HL-60 (cell line): ENCODE measurements around the gene SPINK9.

Experiments
- DNase-seq, 2 experiments: peaks; one replicate each; pipeline ENCODE4 v3.0.0-alpha.2; 2010 to 2020; ENCODE audit warnings: low read depth in 1 of 2, low spot score in 1 of 2
- H3K27ac ChIP-seq: fragments of 250-450 bp; sonication (Bioruptor Pico); replicated peaks from 2 replicates; pipeline ENCODE4 v1.5.1; 2020; ENCODE audit warnings: mild to moderate bottlenecking, moderate library complexity
- H3K27me3 ChIP-seq: fragments of 250-450 bp; sonication (Bioruptor Pico); 2 replicates; pipeline ENCODE4 v1.5.1; 2021; ENCODE audit warnings: mild to moderate bottlenecking, moderate library complexity; ENCODE audit not compliant: insufficient read depth, poor library complexity, severe bottlenecking
- H3K4me3 ChIP-seq: replicated peaks from 2 replicates; pipeline ENCODE4 v1.5.1; 2011; ENCODE audit warnings: mild to moderate bottlenecking, control low read depth, low read length; ENCODE audit not compliant: insufficient read depth
- GABPA ChIP-seq: IDR thresholded peaks from 2 replicates; pipeline ENCODE4 v1.6.1; 2012; ENCODE audit warnings: low read depth
- POLR2AphosphoS5 ChIP-seq: IDR thresholded peaks from 2 replicates; pipeline ENCODE4 v1.6.1; 2012; ENCODE audit warnings: low read depth
- SPI1 ChIP-seq: IDR thresholded peaks from 2 replicates; pipeline ENCODE4 v1.6.1; 2012; ENCODE audit warnings: low read depth, mild to moderate bottlenecking, borderline replicate concordance
- TF ChIP-seq, protein P1 (sequence below): IDR thresholded peaks from one replicate; pipeline ENCODE4 v1.5.1; 2011; ENCODE audit warnings: low read length, control low read depth, inconsistent platforms; ENCODE audit not compliant: insufficient read depth
- TF ChIP-seq, protein P2 (sequence below): IDR thresholded peaks from 2 replicates; pipeline ENCODE4 v1.6.1; 2012; ENCODE audit warnings: low read depth; ENCODE audit not compliant: insufficient replicate concordance

Gene SPINK9

DNA sequence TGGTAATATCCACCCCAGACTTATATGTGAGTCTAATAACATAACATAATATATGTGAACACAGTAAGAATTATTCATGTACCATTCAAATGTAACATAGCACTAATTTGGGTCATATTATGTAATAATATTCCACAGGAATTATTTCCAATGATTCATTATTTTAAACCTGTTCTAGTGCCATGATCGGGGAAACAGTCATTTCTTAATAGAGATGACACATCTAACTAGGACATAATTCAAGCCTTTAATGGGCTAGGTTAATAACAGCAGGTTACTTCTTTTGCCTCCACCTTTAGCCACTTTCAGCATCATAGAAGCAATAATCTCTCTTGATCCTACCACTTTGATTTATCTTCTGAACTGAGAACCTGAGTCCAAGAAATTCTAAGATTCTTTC is 12.3 kb downstream of the SPINK9 start:
- TF ChIP-seq GABPA (no peak), POLR2AphosphoS5 (no peak), SPI1 (no peak)
- TF ChIP-seq, protein P1, sequence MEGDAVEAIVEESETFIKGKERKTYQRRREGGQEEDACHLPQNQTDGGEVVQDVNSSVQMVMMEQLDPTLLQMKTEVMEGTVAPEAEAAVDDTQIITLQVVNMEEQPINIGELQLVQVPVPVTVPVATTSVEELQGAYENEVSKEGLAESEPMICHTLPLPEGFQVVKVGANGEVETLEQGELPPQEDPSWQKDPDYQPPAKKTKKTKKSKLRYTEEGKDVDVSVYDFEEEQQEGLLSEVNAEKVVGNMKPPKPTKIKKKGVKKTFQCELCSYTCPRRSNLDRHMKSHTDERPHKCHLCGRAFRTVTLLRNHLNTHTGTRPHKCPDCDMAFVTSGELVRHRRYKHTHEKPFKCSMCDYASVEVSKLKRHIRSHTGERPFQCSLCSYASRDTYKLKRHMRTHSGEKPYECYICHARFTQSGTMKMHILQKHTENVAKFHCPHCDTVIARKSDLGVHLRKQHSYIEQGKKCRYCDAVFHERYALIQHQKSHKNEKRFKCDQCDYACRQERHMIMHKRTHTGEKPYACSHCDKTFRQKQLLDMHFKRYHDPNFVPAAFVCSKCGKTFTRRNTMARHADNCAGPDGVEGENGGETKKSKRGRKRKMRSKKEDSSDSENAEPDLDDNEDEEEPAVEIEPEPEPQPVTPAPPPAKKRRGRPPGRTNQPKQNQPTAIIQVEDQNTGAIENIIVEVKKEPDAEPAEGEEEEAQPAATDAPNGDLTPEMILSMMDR = no peak
- TF ChIP-seq, protein P2, sequence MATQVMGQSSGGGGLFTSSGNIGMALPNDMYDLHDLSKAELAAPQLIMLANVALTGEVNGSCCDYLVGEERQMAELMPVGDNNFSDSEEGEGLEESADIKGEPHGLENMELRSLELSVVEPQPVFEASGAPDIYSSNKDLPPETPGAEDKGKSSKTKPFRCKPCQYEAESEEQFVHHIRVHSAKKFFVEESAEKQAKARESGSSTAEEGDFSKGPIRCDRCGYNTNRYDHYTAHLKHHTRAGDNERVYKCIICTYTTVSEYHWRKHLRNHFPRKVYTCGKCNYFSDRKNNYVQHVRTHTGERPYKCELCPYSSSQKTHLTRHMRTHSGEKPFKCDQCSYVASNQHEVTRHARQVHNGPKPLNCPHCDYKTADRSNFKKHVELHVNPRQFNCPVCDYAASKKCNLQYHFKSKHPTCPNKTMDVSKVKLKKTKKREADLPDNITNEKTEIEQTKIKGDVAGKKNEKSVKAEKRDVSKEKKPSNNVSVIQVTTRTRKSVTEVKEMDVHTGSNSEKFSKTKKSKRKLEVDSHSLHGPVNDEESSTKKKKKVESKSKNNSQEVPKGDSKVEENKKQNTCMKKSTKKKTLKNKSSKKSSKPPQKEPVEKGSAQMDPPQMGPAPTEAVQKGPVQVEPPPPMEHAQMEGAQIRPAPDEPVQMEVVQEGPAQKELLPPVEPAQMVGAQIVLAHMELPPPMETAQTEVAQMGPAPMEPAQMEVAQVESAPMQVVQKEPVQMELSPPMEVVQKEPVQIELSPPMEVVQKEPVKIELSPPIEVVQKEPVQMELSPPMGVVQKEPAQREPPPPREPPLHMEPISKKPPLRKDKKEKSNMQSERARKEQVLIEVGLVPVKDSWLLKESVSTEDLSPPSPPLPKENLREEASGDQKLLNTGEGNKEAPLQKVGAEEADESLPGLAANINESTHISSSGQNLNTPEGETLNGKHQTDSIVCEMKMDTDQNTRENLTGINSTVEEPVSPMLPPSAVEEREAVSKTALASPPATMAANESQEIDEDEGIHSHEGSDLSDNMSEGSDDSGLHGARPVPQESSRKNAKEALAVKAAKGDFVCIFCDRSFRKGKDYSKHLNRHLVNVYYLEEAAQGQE = no peak
- Histone ChIP-seq H3K4me3 (no peak overlapping the region), H3K27ac (no peak overlapping the region), H3K27me3 (peaks cover 9% of the 10 kb centered on the region)
- DNase-seq = no peak

DNA sequence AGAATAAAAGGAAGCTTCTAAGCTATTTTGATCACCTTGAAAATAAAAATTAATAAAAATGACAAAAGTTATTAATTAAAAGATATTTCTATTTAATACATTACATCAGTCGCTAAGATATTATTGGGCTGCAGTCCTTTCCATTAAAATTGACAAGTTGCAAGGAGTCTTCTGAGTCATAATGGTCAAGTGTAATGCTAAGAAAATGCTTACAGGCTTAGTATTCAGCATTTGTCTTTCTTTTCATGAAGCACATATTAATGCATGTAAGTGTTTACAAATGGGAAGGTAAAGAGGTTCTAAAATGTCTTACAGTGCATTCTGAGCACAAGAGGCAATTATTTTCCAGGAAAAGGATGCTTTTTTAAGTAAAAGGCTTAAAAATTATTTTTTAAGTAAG is 17.3 kb downstream of the SPINK9 start:
- no peak overlapping the region for H3K4me3 ChIP-seq
- peaks cover 9% of the 10 kb centered on the region for H3K27me3 ChIP-seq
- no peak overlapping the region for H3K27ac ChIP-seq
- TF ChIP-seq POLR2AphosphoS5 (no peak), GABPA (no peak)
- DNase-seq = no peak

DNA sequence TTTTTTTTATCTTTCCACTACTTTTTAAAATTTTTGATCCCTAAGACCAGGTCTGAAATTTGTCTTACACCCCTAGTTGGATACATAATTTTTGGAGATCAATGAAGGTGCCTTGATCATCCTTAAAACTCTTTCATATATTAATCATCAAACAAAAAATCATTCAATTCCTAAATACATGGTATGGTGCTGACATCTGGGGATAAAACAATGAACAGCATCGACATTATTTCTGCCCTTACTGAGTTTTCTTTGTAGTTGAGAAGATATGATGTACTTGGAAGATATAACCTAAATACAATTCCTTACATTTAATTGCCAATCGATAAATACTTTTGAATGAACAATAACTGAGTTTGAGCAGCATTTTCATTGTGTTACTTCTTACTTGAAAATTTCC is 18.3 kb downstream of the SPINK9 start:
- TF ChIP-seq, protein P1 = no peak
- TF ChIP-seq SPI1 (no peak), POLR2AphosphoS5 (no peak), GABPA (no peak)
- TF ChIP-seq, protein P2 = no peak
- Histone ChIP-seq H3K27ac (no peak overlapping the region), H3K27me3 (peaks cover 9% of the 10 kb centered on the region), H3K4me3 (no peak overlapping the region)
- no peak for DNase-seq

DNA sequence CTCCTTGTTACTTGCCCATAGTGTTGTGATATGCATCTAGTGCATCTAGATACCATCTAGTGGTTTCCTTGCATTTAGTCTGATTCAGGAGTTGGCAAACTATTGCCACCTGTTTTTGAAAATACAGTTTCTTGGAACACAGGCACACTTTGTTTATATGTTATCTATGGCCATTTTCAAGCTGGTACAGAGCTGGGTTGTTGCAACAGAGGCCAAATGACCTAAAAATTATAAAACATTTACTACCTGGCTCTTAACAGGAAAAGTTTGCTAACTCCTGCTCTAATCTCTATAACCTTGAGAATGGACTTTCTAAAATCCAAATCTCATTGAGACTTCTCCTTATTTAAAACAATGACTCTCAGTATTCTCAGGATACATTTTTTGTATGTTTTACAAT is 29.0 kb downstream of the SPINK9 start:
- TF ChIP-seq POLR2AphosphoS5 (no peak), GABPA (no peak), SPI1 (no peak)
- TF ChIP-seq, protein P2 = no peak
- TF ChIP-seq, protein P1 = no peak
- Histone ChIP-seq H3K27me3 (no peaks in the 10 kb centered on the region), H3K27ac (no peak overlapping the region), H3K4me3 (no peak overlapping the region)
- no peak for DNase-seq
